ENCODE measurements around the gene EIF3A. TPM values are rescaled to one million over a fixed set of nuclear protein-coding genes. Genes with fewer than 3 reads are reported as not detected.
A peak's percentile ranks its signal among the peaks of the same experiment; 100 is the strongest.

The EIF3A gene
- total and polyA plus RNA-seq, 9 of the 15 experiments (the other 6 are each of a cell fraction or from before 2014, with no cell fraction given) = 19.6 to 163 (median 102) TPM

DNA sequence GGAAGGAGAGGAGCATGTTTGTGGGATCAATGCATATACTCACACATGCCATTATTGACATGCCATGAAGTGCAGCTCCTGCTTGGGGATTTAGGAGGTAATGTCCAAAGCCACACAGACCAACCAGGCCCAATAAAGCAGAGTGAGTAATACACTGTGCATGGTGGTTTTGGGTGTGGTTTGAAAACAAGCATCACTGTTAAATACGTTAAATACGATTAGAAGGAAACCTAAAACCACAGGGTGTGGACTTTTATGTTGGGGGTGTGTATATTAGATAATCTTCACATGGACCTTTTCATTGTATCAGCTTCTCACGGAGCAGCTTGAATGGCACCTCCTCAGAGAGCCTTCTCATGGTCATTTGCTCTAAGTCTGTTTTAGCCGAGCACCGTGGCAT is 10.4 kb upstream of the EIF3A start (continued):
- TF ChIP-seq, protein P1, sequence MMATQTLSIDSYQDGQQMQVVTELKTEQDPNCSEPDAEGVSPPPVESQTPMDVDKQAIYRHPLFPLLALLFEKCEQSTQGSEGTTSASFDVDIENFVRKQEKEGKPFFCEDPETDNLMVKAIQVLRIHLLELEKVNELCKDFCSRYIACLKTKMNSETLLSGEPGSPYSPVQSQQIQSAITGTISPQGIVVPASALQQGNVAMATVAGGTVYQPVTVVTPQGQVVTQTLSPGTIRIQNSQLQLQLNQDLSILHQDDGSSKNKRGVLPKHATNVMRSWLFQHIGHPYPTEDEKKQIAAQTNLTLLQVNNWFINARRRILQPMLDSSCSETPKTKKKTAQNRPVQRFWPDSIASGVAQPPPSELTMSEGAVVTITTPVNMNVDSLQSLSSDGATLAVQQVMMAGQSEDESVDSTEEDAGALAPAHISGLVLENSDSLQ (IDR thresholded peaks at IDR 0.05) = peak; percentile 72
- TF ChIP-seq KLF1 (tag; IDR thresholded peaks at IDR 0.05) (peak; percentile 80), MTA1 (IDR thresholded peaks at IDR 0.05; ENCODE audit: borderline replicate concordance) (peak; percentile 36; the same call in 1 of the 2 replicates), RCOR1 (IDR thresholded peaks at IDR 0.05; ENCODE audit: borderline replicate concordance in 1 of 2, low read depth in 2 of 2, low read length in 2 of 2) (peak in 1 of 2 experiments; percentile 81; a peak in 2 of 4 replicates), ZNF764 (CRISPR knock-in tag; IDR thresholded peaks at IDR 0.05; ENCODE audit: low read depth) (no peak), TAL1 (IDR thresholded peaks at IDR 0.05) (peak; percentile 63; the same call in 1 of the 2 replicates), HNRNPK (IDR thresholded peaks at IDR 0.05; ENCODE audit: low read depth, low read length, poor library complexity, severe bottlenecking) (no peak), CREM (IDR thresholded peaks at IDR 0.05; ENCODE audit: low read depth) (peak; percentile 58), ZC3H4 (CRISPR knock-in tag; IDR thresholded peaks at IDR 0.05; ENCODE audit: borderline replicate concordance) (no peak), KHSRP (IDR thresholded peaks at IDR 0.05) (no peak), CXXC5 (CRISPR knock-in tag; IDR thresholded peaks at IDR 0.05) (peak; percentile 47; the same call in 1 of the 2 replicates), KLF16 (IDR thresholded peaks at IDR 0.05) (peak; percentile 60; the same call in 1 of the 2 replicates), CBFB (CRISPR knock-in tag; IDR thresholded peaks at IDR 0.05) (peak; percentile 54; the same call in 1 of the 2 replicates), JUN (IDR thresholded peaks at IDR 0.05; ENCODE audit: borderline replicate concordance, low read depth, low read length) (0 out of 2 replicates have a peak, but pooled peaks have one; percentile 10), JUN (CRISPR knock-in tag; IDR thresholded peaks at IDR 0.05; ENCODE audit: borderline replicate concordance) (no peak), NCOA1 (IDR thresholded peaks at IDR 0.05; ENCODE audit: low read depth) (0 out of 2 replicates have a peak, but pooled peaks have one; percentile 16), TCF3 (CRISPR knock-in tag; IDR thresholded peaks at IDR 0.05) (peak; percentile 81), ARID1B (IDR thresholded peaks at IDR 0.05) (peak; percentile 79), ARNT (IDR thresholded peaks at IDR 0.05) (no peak), NR2C1 (IDR thresholded peaks at IDR 0.05) (no peak), NR2C1 (tag; IDR thresholded peaks at IDR 0.05) (no peak), MAFK (IDR thresholded peaks at IDR 0.05; ENCODE audit: low read length) (no peak), ZNF717 (CRISPR knock-in tag; IDR thresholded peaks at IDR 0.05) (no peak), PML (IDR thresholded peaks at IDR 0.05; ENCODE audit: low read length) (peak; percentile 49; the same call in 1 of the 2 replicates), ATF7 (IDR thresholded peaks at IDR 0.05) (peak; percentile 50; the same call in 1 of the 2 replicates), NFE2 (IDR thresholded peaks at IDR 0.05; ENCODE audit: low read depth) (0 out of 2 replicates have a peak, but pooled peaks have one; percentile 13)
- TF ChIP-seq, protein P2, sequence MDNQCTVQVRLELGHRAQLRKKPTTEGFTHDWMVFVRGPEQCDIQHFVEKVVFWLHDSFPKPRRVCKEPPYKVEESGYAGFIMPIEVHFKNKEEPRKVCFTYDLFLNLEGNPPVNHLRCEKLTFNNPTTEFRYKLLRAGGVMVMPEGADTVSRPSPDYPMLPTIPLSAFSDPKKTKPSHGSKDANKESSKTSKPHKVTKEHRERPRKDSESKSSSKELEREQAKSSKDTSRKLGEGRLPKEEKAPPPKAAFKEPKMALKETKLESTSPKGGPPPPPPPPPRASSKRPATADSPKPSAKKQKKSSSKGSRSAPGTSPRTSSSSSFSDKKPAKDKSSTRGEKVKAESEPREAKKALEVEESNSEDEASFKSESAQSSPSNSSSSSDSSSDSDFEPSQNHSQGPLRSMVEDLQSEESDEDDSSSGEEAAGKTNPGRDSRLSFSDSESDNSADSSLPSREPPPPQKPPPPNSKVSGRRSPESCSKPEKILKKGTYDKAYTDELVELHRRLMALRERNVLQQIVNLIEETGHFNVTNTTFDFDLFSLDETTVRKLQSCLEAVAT (IDR thresholded peaks at IDR 0.05) = 0 out of 4 replicates have a peak, but pooled peaks of 1 of the 2 experiments have one; percentile 82
- TF ChIP-seq, protein P3, sequence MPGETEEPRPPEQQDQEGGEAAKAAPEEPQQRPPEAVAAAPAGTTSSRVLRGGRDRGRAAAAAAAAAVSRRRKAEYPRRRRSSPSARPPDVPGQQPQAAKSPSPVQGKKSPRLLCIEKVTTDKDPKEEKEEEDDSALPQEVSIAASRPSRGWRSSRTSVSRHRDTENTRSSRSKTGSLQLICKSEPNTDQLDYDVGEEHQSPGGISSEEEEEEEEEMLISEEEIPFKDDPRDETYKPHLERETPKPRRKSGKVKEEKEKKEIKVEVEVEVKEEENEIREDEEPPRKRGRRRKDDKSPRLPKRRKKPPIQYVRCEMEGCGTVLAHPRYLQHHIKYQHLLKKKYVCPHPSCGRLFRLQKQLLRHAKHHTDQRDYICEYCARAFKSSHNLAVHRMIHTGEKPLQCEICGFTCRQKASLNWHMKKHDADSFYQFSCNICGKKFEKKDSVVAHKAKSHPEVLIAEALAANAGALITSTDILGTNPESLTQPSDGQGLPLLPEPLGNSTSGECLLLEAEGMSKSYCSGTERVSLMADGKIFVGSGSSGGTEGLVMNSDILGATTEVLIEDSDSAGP (CRISPR knock-in tag; IDR thresholded peaks at IDR 0.05) = no peak
- TF ChIP-seq, protein P4, sequence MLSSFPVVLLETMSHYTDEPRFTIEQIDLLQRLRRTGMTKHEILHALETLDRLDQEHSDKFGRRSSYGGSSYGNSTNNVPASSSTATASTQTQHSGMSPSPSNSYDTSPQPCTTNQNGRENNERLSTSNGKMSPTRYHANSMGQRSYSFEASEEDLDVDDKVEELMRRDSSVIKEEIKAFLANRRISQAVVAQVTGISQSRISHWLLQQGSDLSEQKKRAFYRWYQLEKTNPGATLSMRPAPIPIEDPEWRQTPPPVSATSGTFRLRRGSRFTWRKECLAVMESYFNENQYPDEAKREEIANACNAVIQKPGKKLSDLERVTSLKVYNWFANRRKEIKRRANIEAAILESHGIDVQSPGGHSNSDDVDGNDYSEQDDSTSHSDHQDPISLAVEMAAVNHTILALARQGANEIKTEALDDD (IDR thresholded peaks at IDR 0.05) = 0 out of 2 replicates have a peak, but pooled peaks have one; percentile 32

Measured in K562 (cell line).